Suppressor macrophage (primary cell): ENCODE measurements around the gene AVPI1.
A peak's percentile ranks its signal among the peaks of the same experiment; 100 is the strongest.
"Not testable (repeated sequence)": the region's sequence is repeated elsewhere in the genome, so short reads cannot be mapped to it uniquely, and the experiment has no call there.

ENCODE experiments used
- DNase-seq, 4 experiments: peaks; one replicate each; pipeline ENCODE4 v3.0.0-alpha.2; 2020 to 2022

AVPI1 gene

DNA sequence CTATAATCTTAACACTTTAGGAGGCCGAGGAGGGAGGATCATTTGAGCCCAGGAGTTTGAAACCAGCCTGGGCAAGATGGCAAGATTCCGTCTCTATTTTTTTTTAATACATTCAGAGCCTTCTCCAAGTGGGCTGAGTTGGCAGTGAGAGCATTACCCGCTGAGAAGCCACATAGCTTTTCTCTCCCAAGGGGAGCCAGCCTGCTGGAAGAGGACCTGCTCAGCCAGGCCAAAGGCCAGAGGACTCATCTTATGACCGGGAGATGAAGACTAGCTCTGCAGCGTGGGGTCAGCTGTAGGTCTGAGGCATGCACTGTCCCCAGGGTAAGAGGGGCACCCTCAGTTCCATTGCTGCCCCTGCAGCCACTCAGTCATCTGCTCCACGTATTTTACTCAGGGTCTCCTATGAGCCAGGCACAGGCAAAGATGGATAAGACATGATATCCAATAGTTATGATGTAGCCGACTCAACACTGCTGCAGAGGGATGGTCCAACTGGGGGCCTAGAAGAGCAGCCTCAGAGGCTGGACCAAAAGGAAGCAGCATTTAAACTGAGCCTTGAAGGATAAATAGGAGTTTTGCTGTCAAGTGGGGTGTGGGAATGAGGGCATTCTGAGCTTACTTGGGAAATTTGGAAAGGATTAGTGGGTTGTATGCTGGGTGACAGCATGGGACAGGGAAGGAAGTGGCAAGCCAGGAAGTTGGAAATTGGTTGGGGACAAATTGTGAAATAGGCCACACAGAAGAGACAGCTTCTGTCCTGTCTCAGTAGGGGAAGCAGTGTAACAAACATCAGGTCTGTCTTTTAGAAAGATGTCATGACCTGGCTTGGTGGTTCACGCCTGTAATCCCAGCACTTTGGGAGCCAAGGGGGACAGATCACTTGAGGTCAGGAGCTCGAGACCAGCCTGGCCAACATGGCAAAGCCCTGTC is 24.9 kb upstream of the AVPI1 start:
- DNase-seq: peak; percentile 32 to 53 (median 48)

DNA sequence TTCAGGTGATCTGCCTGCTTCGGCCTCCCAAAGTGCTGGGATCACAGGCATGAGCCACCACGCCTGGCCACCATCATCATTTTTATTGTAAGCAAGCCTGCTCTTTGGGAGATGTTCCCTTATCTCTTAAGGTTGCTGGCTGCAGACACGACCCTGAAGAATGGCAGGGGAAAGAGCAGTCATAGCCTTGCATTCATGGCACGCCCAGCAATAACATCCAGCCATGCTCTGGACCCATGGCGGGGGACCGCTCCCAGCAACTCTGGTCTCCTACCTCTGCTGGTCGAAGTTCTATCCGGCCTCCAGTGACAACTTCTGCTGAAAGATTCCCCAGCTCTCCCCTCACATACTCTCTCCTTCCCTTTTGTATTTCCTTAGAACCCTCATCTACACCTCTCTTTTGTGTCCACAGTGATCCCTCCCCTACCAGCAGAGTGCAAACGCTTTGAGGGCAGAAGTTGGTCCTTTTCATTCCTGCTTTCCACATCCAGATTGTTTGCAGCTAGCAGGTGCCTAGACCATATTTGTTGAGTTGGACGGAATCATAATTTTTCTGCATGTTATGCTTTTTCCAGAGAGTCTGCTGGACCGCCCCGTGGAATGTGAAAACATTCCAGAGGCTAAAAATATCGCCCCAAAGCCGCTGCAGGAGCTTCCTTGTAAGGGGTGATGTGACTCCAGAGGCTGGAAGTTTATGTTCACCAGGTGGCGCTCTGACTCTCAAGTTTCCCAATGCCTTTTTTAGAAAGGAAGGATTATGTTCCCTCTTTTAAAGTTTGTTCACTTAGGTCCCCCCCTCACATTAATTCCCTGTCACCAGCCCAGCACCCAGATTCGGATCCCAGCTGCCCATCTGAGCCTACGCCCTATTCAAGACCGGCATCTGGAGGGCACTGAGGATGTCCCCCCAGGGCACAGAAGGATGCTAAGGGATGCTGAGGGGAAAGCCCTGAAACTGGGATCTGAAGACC is 22.2 kb upstream of the AVPI1 start:
- DNase-seq: peak; percentile 74 to 85 (median 80)

DNA sequence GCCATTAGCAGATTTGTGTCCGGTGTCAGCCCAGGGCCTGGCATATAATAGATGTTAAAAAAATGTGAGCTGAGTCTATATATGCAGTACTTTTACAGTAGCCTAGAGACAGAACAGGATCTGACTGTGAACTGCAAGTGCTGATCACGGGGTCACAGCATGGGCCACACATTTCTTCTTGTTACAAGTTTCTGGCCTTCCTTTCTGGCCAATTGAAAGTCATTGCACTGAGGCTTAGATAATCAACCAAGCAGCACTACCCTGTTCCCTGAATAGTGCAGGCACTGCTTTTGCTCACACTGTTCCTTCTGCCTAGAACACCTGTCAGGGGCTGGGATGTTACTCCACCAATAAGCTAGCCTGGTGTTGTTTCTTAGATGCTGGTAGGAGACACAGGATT is 21.1 kb upstream of the AVPI1 start:
- DNase-seq: no peak

DNA sequence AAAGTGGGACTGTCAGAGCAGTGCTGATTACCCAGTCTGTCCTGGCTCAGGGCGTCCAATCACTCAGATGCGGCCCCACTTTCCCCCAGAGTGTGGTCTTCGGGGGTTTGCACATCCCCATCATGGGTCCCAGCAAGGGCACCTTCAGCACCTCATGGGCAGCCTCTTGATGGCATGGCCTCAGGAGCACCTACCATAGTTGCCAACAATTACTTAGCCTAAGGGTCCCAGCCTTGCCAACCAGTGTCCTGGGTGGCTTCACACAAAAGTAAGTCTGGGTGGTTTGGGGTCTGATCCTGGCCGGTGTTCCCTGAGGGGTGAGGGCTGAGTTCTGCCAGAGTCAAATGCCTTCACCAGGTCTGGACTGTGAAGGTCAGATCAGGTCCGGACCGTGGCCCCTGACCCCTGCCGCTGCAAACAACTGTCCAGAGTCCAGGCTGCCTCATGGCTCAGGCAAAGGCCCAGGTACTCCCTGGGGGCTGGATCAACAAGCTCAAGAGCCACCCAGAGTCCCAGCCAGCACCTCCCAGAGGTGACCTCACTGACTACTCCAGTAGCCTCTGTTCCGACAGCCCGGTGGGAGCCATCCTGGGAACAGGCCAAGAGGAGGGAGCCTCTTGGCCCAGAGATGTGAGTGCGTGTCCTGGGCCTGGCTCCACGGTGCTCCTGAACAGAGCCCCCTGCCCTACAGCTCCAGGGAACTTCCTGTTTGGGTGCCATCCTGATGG is 20.3 kb upstream of the AVPI1 start:
- no peak for DNase-seq

DNA sequence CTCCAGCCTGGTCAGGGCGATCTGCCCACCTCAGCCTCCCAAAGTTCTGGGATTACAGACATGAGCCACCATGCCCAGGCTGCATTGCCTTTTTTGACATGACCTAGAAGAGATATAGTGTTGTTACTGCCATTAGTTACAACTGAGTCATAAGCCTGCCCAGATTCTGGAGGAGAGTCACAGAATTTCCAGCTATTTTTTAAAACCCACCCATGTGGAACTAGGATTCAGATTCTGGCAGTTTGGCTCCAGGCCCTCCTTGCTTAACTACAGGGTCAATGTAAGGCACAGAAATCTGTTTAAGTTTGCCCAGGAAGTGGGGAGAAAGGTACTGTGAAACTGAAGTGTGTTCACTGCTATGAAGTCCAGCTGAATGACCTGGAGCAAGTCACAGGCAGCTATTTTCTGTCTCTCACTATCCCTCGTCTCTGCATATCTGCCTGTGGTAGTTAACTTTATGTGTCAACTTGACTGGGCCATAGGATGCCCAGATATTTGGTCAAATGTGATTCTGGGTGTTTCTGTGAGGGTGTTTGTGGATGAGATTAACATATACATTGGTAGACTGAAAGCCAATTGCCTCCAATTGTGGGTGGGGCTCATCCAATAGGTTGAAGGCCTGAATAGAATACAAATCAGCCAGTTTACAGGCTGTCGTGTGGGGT is 18.1 kb upstream of the AVPI1 start:
- DNase-seq: no peak

DNA sequence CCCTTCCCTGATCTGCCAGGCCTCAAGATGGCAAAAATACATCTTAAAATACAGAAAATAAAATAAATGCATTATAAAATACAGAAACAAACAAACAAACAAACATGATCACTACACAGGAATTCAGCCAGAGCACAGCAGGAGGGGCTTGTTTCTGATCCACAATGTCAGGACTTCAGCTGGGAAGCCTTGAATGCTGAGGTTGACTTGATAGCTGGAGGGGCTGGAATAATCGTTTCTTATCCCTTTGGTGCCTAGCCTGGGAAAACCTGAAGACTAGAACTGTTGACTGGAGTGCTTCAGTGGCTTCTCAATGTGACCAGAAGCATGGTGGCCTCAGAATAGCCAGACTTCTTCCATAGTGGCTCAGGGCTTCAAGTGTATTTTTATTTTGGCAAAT is 17.3 kb upstream of the AVPI1 start:
- no peak for DNase-seq

DNA sequence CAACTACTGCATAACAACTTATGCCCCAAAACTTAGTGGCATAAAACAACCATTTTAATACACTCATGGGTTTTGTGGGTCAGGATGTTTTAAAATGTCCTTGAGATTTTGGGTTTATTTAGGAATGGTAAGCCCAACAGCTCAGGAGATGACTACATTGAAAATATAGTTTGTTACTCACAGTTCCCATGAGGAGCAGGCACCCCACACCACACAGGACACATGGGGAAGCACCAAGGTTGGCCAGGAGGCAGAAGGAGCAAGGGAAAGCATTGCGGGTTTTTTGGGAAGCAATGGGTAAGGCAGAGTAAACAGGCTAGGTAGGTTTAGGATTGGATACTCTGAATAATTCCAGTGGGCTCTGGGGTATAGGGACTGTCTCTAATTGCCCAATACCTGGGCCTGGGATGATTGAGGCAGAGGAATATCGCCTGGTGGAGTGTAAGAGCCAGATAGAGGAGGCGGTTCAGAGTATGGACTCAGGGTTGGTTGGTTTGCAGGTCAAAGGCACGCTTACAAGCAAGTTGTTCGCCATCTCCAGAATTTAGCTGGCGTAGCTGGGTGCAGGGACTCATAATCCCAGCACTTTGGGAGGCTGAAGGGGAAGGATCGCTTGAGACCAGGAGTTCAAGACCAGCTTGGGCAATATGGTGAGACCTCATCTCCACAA is 16.5 kb upstream of the AVPI1 start:
- no peak for DNase-seq

DNA sequence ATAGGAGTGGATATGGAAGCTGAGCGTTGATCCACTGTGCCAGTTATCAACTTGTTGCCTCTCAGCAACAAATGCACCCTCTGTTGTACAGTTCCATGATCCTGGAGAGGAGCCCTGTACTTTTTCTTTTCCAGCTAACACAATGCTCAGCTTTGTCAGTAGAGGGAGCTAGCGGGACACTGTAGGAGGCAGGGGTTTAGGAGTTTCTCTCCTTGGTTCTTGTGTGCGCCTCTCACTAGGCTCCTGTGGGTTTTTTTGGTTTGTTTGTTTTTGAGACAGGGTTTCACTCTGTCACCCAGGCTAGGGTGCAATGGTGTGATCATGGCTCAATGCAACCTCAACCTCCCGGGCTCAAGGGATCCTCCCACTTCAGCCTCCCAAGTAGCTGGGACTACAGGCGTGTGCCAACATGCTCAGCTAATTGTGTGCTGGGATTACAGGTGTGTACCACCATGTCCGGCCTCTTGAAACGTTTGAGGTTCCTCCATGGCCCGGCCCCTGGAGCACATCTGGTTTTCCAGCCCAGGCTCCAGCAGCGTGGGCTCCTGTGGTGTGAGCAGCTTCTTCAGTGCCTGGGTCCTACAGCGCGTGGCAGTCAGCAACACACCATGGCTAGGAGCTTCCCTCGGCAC is 14.5 kb upstream of the AVPI1 start:
- peak; percentile 74 to 88 (median 81) for DNase-seq

DNA sequence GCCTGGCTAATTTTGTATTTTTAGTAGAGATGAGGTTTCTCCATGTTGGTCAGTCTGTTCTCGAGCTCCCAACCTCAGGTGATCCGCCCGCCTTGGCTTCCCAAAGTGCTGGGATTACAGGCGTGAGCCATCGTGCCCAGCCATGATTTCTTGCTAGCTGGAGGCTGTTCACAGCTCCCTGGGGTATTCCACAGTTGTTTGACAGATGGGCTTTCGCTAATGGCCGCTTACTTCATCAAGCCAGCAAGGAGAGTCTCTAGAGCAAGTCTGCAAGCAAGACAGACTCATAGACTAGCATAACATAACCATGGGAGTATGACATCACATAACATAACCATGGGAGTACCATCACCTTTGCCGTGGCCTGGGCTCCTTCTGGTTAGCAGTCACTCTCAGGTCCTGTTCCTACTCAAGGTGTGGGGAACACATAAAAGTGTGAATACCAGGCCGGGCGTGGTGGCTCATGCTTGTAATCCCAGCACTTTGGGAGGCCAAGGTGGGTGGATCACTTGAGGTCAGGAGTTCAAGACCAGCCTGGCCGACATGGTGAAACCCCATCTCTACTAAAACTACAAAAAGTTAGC is 11.1 kb upstream of the AVPI1 start:
- not testable (repeated sequence) for DNase-seq

DNA sequence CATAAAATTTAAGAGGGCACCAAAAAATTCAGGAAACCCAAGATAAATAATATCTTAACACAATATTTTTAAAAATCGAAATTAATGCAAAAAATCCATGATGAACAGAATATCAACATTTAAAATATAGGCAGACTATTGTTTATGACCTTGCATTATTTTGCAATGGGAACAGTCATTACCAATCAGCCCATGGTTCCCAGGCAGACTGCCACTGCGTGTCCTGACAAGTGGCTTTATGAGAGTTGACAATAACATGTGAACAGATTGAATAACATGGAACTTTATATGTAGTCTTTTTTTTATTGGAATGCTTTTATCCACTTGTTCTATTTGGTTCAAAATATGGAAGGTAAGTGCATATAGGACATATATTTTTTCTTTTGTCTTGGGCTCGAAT is 3.1 kb upstream of the AVPI1 start:
- peak in 3 of 4 experiments; percentile 55 to 68 (median 61) for DNase-seq

DNA sequence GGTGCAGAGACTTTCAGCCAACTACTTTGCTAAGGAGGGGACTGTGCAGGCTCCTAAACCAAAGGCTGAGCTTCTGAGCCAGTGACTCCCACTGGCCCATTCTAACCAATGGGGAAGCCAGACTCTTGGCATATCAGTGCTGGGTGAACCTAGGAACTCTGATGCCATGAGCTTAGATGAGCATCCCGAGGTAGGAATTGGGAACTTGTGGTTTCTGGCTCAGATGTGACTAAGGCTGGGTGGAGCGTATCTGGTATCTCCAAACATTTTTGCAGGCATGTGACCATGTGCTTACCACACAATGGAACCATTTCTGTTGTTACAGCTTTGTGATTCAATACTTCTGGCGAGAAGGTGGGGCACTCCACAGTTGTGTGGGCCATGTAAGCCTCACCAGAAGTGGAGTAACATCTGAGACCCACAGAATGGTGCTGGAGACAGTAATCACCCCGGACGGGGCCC is 2.5 kb upstream of the AVPI1 start:
- DNase-seq: peak; percentile 95 to 99 (median 97)

DNA sequence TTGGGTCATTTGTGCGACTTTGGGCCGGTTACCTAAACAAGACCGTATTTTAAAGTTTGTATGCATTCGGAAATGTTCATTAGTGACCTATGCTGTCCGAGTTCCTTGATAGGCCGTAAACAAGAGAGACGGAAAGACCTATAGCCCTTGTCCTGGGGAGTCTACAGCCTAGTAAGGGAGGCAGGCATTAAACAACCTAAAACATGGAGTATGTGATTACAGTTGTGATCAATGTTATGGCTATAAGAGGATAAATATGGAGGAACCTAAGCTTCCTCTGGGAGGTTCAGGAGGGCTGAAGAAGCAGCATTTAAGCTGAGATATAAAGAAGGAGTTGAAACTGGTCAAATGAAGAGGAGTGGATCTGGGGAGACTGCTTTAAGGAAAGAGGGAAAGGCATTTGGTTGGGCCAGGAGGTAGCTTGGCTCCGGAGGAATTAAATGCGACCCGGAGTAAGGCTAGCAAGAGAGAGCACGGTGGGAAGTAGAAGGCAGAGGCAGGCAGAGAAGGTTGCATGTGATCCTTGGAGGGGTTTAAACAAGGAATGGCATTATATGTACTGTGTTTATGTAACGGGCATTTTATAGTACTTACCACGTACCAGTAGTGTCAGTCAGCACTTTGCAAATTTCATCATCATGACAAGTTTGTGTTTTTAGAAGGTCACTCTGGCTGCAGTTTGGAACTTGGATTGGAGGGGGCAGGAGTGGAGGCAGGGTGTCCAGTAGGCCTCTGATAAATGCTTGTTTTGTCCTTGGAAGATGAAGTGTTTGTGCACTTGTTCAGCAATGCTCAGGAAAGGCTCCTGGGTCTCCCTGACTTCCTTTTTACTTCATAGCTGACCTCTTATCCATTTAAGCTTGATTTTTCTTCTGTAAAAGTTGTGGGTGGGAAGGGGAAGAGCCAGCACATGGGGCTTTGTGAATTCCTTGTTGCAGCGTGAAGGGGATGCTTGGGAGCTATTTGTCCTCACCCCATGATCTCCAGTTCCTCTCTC is 1.0 kb upstream of the AVPI1 start:
- peak; percentile 83 to 95 (median 90) for DNase-seq

DNA sequence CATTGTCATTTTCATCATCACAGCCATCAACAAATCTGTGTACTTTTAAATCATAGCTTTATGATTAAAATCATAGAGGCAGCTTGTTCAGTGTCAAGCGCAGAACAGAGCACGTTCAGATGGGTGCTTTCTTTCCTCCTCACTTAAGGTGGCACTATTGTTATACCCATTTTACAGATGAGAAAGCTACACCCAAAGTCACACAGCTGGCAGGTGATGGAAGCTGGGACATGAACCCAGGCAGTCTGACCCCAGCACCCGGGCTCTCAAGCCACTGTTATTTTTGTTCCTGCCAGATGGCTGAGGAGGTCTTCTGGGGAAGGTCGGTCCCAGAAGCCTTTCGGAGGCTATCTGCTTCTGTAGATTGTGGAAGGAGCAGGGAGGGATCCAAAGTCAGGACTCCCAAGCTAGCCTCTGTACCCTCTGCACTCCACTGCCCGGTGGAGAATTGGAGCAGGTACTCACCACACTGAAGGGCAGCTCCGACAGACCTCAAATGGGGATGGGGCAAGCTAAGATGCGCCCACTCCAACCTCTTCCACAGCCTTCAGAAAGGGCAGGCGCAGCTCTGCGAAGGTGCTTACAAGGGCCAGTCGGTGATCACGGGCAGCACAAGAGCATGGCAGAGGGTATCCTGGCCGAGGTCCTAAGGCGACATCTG is 610 bp downstream of the AVPI1 start:
- peak in 2 of 4 experiments; percentile 26 to 33 for DNase-seq

DNA sequence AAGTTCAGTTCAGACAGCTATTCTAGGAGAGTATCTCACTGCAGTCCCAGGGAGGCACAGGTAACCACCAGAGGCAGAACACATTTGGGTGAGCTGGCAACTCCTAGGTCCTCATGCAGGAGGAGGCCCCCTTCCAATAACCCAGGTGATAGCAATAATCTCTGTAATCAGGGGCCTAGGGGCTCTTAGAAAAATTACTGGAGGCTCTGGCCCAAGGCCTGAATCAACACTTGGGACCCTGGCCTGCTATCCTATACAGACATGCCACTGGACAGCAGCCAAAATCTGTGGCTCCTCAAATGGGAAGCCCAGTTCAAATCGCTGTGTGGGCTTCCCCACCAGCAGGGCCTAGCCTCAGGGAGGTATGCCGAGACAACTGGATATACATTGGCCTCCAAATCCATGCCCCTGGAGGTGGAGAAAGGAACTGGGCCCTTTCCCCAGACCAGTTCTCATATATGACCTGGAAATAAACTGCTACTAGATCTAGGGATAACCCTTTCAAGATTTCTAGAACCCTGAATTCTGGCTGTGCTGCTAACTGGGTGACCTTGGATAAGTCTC is 1.6 kb downstream of the AVPI1 start:
- DNase-seq: peak; percentile 47 to 69 (median 60)

DNA sequence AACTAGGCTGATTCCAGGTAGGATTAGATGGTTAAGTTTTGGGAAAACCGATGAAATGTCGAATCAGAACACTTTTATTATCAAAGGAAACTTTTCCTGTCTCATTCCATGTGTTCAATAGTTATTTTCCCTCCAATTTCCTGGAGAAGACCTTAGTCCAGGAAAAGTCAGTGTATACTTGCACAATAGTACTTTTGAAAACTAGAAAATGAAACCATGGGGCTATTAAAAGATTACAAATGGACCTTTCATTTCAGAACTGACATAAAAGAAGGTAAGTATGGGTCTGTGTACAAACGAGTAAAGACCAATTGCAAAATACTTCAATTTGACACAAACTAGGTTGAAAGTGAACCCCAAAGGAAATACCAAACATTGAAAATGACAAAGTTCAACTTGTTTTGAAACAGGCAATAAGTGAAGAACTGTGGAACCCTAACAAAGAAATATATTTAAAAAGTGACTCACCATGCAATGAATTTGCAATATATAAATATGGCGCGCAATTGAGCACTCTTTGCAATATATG is 2.1 kb downstream of the AVPI1 start:
- no peak for DNase-seq

DNA sequence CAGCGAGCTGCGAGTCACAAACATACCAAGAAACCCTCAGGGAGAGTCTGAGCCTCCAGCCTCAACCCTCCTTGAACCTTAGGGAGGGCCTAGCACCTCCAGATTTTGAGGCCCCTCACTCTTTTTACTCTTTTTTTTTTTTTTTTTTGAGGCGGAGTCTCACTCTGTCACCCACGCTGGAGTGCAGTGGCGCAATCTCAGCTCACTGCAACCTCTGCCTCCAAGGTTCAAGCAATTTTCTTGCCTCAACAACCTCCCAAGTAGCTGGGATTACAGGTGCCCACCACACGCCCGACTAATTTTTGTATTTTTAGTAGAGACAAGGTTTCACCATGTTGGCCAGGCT is 2.7 kb downstream of the AVPI1 start:
- DNase-seq: not testable (repeated sequence)

DNA sequence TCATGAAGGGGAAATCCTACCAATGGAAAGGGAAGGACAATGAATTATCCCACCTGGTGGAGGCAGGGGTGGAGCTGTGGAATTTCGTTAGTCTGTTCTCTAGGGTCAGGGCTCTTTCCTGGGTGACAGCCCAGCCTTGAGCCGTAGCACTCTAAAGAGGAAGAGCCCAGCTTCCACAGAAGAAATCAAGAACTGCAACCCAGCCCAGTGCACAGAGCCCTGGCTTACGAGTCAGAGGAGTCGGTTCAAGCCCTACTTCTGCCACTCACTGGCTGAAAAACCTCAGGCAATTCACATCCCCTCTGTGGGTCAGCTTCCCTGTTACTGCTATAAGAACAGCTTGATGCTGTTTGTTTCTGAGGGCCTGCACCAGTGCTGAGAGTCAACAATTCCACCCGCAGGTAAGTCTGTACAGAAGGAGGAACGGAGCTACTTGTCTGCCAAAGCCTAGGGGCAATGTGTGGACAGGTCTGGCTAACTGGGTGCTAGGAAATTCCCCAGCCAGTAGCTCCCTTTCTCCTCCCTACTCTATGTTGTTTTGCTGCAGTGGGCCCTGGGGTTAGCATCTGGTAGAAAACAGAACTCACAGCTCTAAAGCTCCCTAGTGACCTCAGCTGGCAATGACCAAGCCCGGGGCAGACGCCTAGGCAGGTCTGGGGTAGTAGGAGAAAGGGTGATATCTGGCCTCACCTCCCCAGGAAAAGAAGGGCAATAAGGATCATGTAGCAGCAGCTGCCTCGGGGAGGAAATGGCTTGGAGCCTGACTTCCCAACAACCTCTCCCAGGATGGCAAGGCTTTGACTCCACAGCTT is 3.3 kb downstream of the AVPI1 start:
- DNase-seq: peak; percentile 76 to 88 (median 84)
